ENCODE data around the gene KNSTRN.

Gene KNSTRN

DNA sequence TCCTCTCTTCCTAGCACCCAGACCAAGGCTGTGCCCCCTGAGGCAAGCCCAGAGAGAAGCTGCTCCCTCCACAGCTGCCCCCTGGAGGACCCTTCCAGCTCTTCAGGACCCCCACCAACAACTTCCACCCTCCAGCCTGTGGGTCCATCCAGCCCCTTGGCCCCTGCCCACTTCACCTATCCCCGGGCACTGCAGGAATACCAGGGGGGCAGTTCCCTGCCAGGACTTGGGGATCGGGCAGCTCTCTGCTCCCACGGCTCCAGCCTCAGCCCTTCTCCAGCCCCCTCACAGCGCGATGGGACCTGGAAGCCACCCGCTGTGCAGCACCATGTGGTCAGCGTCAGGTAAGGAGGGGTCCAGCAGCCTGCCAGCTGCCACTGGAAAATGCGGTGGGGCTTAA lies 18.9 kb upstream of the KNSTRN start:
- DNase-seq, result peak in 2 of 10 donors; percentile 8 to 42
- intact Hi-C loops (cut with DNase I), result no loop called here

DNA sequence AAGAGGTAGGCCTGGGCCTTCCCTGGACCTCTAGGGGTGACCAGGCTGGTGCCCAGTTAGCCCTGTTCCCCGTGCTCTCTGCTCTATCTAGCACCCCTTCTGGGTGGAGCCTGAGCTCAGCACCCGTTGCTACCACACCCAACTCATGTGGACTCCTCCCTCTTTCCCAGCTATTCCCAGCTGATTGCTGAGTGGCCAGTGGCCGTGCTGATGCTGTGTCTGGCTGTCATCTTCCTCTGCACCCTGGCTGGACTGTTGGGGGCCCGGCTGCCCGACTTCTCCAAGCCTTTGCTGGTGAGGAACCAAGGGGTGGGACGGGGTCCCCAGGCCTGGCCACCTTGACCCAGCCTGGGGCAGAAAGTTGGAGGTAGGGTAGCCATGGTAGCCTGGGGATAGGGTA lies 18.3 kb upstream of the KNSTRN start:
- intact Hi-C loops (cut with DNase I), result no loop called here
- peak in 2 of 10 donors; percentile 47 to 54 for DNase-seq

DNA sequence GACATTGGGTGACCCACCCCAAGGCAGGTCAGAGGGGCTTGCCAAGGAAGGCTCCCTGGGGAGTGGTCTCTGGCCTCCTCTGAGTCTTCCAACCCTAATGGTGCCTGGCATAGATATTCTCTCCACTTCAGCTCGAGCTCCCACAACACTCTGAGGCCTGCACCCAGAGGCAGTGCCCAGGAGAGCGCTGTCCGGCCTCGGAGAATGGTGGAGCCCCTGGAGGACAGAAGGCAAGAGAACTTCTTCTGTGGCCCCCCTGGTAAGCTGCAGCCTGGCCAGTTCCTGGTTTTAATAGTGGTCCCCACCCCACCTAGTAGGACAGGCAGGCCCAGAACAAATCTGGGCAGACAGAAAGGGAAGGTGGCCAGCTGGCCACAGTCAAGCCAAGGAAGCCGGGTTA lies 17.5 kb upstream of the KNSTRN start:
- peak in 2 of 10 donors; percentile 46 to 61 for DNase-seq

GRCh38 chr15:40365624-40366456 lies 16.7 kb upstream of the KNSTRN start:
- intact Hi-C loops (cut with DNase I), result loop anchor here (5.0 kb wide), 2 partner anchors 44 to 56 kb away; partner anchors contain the start of gene INAFM2
- peak in 2 of 10 donors; percentile 67 for DNase-seq

More for the DNA sequence above, 17.5 kb upstream of the KNSTRN start:
- intact Hi-C loops (cut with DNase I), result loop anchor here (5.0 kb wide), 2 partner anchors 43 to 57 kb away; partner anchors contain the start of gene INAFM2

- peak; percentile 61 to 97 (median 77) for DNase-seq
- intact Hi-C loops (cut with DNase I), result loop anchor here (5.0 kb wide), 2 partner anchors 44 to 56 kb away; partner anchors contain the start of gene INAFM2
These were observed 15.8 kb upstream of the KNSTRN start for GRCh38 chr15:40366457-40367370.

- peak in 1 of 10 donors; percentile 78 for DNase-seq
- intact Hi-C loops (cut with DNase I), result loop anchor here (5.0 kb wide), 2 partner anchors 45 to 55 kb away; partner anchors contain the start of gene INAFM2
These were observed 15.2 kb upstream of the KNSTRN start for GRCh38 chr15:40367371-40367685.

DNA sequence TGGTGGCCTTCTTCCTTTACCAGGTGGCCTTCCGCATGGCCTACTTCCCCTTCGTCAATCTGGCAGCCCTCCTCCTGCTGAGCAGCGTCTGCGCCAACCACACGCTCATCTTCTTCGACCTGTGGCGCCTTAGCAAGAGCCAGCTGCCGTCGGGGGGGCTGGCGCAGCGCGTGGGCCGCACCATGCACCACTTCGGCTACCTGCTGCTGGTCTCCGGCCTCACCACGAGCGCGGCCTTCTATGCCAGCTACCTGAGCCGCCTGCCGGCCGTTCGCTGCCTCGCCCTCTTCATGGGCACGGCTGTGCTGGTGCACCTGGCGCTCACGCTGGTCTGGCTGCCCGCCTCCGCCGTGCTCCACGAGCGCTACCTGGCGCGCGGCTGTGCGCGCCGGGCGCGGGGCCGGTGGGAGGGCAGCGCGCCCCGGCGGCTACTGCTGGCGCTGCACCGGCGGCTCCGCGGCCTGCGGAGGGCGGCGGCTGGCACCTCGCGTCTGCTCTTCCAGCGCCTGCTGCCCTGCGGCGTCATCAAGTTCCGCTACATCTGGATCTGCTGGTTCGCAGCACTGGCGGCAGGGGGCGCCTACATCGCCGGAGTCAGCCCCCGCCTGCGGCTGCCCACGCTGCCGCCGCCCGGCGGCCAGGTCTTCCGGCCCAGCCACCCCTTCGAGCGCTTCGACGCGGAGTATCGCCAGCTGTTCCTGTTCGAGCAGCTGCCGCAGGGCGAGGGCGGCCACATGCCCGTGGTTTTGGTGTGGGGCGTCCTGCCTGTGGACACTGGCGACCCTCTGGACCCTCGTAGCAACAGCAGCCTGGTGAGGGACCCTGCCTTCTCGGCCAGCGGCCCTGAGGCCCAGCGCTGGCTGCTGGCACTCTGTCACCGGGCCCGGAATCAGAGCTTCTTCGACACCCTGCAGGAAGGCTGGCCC lies 14.6 kb upstream of the KNSTRN start:
- intact Hi-C loops (cut with DNase I), result loop anchor here (5.0 kb wide), 2 partner anchors 46 to 54 kb away; partner anchors contain the start of gene INAFM2
- DNase-seq, result peak; percentile 57 to 96 (median 71)

DNA sequence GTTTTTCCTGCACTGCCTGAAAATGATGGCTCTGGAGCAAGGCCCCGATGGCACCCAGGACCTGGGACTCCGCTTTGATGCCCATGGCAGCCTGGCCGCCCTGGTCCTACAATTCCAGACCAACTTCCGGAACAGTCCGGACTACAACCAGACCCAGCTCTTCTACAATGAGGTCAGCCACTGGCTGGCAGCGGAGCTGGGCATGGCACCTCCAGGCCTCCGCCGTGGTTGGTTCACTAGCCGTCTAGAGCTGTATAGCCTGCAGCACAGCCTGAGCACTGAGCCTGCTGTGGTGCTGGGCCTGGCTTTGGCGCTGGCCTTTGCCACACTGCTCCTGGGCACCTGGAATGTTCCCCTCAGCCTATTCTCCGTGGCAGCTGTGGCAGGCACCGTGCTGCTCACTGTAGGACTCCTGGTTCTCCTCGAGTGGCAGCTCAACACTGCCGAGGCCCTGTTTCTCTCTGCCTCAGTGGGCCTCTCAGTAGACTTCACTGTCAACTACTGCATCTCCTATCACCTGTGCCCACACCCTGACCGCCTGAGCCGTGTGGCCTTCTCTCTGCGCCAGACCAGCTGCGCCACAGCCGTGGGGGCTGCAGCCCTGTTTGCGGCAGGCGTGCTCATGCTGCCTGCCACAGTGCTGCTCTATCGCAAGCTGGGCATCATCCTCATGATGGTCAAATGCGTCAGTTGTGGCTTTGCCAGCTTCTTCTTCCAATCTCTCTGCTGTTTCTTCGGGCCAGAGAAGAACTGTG lies 13.6 kb upstream of the KNSTRN start:
- intact Hi-C loops (cut with DNase I), result loop anchor here (5.0 kb wide), 2 partner anchors 47 to 53 kb away; partner anchors contain the start of gene INAFM2
- DNase-seq, result peak in 2 of 10 donors; percentile 62 to 80

DNA sequence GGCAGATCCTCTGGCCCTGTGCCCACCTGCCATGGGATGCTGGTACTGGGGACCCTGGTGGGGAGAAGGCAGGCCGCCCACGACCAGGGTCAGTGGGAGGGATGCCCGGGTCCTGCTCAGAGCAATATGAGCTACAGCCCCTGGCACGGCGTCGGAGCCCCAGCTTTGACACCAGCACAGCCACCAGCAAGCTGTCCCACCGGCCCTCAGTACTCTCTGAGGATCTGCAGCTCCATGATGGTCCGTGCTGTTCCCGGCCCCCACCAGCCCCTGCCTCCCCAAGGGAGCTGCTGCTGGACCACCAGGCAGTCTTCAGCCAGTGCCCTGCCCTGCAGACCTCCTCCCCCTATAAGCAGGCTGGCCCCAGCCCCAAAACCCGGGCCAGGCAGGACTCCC lies 13.0 kb upstream of the KNSTRN start:
- DNase-seq, result peak in 2 of 10 donors; percentile 14 to 81
- intact Hi-C loops (cut with DNase I), result loop anchor here (5.0 kb wide), 2 partner anchors 47 to 53 kb away; partner anchors contain the start of gene INAFM2

DNA sequence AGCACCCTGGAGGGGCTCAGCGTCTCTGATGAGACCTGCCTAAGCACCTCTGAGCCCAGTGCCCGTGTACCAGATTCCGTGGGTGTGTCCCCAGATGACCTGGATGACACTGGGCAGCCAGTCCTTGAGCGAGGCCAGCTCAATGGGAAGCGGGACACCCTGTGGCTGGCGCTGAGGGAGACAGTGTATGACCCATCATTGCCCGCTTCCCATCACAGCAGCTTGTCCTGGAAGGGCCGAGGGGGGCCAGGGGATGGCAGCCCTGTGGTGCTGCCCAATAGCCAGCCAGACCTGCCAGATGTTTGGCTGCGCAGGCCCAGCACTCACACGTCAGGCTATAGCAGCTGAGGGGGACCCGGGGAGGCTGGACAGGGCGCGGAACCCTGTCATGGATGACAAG lies 12.6 kb upstream of the KNSTRN start:
- intact Hi-C loops (cut with DNase I), result loop anchor here (5.0 kb wide), 2 partner anchors 48 to 52 kb away; partner anchors contain the start of gene INAFM2

DNA sequence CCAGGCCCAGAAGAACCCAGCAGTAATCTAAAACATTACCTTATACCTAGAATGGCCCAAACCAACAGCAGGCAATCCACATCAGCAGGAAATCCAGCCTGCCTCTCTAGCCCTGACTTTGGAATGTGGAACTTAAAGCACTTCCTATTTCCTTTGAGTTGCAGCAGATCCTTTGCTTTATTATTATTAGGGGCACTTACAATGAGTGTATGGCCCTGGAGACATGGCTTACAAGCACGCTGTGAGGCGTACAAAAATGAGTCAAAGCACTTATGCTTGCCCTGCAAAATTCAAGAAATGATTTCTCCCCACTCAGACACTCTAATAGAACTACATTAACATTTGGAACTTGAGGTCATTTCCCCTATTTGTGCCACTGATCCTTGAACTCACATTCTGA lies 9.5 kb upstream of the KNSTRN start:
- no peak for DNase-seq
- intact Hi-C loops (cut with DNase I), result no loop called here

More for the DNA sequence above, 12.6 kb upstream of the KNSTRN start:
- peak in 2 of 10 donors; percentile 39 to 77 for DNase-seq

- intact Hi-C loops (cut with DNase I), result no loop called here
- peak in 1 of 10 donors; percentile 11 for DNase-seq
These were observed 4.9 kb upstream of the KNSTRN start for GRCh38 chr15:40377606-40378005.

- intact Hi-C loops (cut with DNase I), result no loop called here
- DNase-seq, result no peak
These were observed 3.1 kb upstream of the KNSTRN start for GRCh38 chr15:40379374-40379773.

- DNase-seq, result peak in 3 of 10 donors; percentile 19 to 84 (median 34)
- intact Hi-C loops (cut with DNase I), result no loop called here
These were observed 2.7 kb upstream of the KNSTRN start for GRCh38 chr15:40379853-40380252.

GRCh38 chr15:40380636-40381035 lies 1.9 kb upstream of the KNSTRN start:
- DNase-seq, result peak in 1 of 10 donors; percentile 39
- intact Hi-C loops (cut with DNase I), result no loop called here

DNA sequence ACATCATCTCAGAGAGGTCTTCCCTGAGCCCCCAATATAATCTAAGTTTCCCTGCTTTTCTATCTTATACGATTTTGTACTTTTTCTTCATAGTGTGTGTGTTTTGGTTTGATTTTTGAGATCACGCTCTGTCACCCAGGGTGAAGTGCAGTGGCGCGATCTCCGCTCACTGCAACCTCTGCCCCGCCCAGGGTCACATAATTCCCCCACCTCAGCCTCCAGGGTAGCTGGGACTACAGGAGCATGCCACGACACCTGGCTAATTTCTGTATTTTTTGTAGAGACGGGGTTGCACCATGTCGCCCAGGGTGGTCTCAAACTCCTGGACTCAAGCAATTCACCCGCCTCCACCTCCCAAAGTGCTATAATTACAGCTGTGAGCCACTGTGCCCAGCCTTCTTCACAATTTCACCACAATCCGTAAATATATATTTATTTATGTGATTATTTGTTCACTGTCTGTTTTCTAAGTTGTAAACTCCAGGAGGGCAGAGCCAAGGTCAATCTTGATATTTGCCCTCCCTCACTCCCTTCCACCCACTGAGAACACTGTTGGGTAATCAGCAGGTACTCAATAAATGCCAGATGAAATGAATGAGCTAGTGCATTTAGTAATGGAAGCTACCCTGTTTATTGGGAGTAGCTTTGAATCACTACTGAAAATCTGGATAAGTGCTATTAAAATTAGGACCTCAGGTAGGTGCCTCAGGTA lies 547 bp upstream of the KNSTRN start:
- intact Hi-C loops (cut with DNase I), result no loop called here
- peak in 1 of 10 donors; percentile 48 for DNase-seq

GRCh38 chr15:40386480-40386879 lies 4.0 kb downstream of the KNSTRN start:
- intact Hi-C loops (cut with DNase I), result no loop called here
- no peak for DNase-seq
